Stomach (tissue), 4 donors: ENCODE measurements around the gene CSNK1E.

Source experiments
- CTCF ChIP-seq, 7 experiments: fragments of 450-650 bp in 4 of 7; fragments of 200-600 bp in 3 of 7; sonication (generic) in 3 of 7; IDR thresholded peaks; one replicate each; pipeline ENCODE4 v1.5.1; 2016 to 2019; ENCODE audit warnings: antibody characterized with exemption in 7 of 7, control low read depth in 2 of 7, mild to moderate bottlenecking in 1 of 7
- EP300 ChIP-seq: sonication (generic); formaldehyde crosslinking; IDR thresholded peaks from one replicate; pipeline ENCODE4 v1.6.1; 2017; ENCODE audit warnings: antibody characterized with exemption

- TF ChIP-seq EP300, result no peak
- TF ChIP-seq CTCF (IDR thresholded peaks at IDR 0.05), result no peak
Observed at GRCh38 chr22:38282397-38282796, 34.8 kb downstream of the CSNK1E start.
